Measurements from ENCODE around the gene FXYD6.

Gene FXYD6

DNA sequence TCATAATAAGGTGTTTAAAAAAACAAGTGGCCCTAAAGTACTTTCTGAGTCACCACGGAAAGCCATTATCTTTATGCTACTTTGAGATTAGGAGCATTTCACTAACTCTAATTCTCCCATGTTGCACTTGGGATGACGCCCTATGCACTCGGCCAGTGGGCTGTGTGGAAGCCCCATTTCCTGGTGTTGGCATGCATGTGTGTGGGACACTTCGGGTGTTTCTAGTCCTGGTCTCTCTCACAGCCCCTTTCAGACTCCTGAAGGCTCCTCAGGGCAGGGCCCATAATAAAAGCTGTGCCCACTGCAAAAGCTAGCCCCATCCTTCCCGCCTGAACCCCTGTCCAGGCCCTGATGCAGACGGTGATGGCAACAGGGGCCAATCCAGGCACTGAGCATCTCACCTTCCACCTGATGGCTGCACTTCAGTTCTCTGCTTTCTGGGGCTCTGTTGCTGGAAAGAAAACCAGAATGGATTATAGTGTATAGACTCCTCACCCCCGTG lies 37.0 kb downstream of the FXYD6 start:
- TF ChIP-seq CTCF (IDR thresholded peaks at IDR 0.05; ENCODE audit: insufficient read depth, missing control alignments) = no peak
- no peak for DNase-seq (ENCODE audit: insufficient read length, low spot score)
- no peak for FAIRE-seq

GRCh38 chr11:117838901-117839300 lies 37.6 kb downstream of the FXYD6 start:
- FAIRE-seq (no peak), DNase-seq (ENCODE audit: insufficient read length, low spot score) (no peak)
- no peak for TF ChIP-seq CTCF (IDR thresholded peaks at IDR 0.05; ENCODE audit: insufficient read depth, missing control alignments)

DNA sequence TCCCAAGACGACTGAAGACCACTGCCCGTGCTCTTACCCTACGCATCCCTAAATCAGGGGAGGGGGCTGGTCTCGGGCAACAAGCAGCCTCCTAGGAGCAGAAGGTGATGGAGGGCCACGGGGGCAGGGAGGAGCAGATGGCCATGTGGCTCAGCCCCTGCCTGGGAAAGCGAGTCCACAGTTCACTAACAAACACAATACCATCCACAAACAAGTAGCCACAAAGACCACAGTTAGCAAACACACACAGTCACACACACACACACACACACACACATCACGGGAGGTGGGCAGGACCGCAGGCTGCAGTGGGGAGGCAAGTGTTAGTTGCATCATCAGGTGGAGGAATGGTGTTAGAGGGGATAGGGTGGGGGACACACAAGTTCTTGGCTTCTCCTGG lies 38.7 kb downstream of the FXYD6 start:
- no peak for FAIRE-seq
- DNase-seq (ENCODE audit: insufficient read length, low spot score) = no peak

DNA sequence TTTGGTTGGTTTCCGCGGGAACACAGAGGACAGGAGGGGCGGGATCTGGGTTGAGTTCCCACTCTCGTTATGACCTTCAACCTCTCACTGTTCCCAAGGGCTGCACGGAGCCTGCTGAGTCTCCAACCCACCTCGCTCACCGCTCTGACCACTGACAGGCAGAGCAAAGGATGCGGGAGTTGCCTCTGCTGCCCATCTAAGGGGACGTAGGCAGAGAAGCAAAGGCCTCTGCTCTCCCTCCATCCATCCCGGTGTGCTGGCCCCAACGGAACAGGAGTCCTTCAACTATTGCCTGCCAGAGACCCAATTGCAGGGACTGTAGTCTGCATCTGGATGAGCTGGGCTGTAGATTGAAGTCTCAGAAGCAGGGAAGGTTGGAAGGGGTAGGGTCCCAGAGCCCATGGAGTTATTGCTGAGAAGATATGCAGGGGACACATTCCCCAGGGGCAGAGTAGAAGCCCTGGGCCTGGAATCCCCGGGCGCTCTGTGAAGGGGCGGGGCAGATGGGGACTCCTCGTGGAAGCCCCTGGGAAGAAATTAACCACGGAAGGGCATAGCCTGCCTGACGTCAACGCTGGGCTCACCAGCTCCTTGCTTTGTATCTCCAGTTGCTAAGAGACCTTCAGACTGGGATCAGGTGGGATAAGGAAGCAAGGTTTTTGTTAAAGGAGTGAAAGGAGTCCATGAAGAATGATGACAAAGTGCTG lies 39.2 kb downstream of the FXYD6 start:
- TF ChIP-seq CTCF (IDR thresholded peaks at IDR 0.05; ENCODE audit: insufficient read depth, missing control alignments) = no peak
- DNase-seq (ENCODE audit: insufficient read length, low spot score) = no peak
- FAIRE-seq = no peak

More for the DNA sequence above, 38.7 kb downstream of the FXYD6 start:
- TF ChIP-seq CTCF (IDR thresholded peaks at IDR 0.05; ENCODE audit: insufficient read depth, missing control alignments) = no peak

GRCh38 chr11:117836077-117836960 lies 40.1 kb downstream of the FXYD6 start:
- no peak for TF ChIP-seq CTCF (IDR thresholded peaks at IDR 0.05; ENCODE audit: insufficient read depth, missing control alignments)
- no peak for FAIRE-seq
- DNase-seq (ENCODE audit: insufficient read length, low spot score) = no peak

GRCh38 chr11:117835576-117835975 lies 40.9 kb downstream of the FXYD6 start:
- FAIRE-seq (no peak), DNase-seq (ENCODE audit: insufficient read length, low spot score) (no peak)
- TF ChIP-seq CTCF (IDR thresholded peaks at IDR 0.05; ENCODE audit: insufficient read depth, missing control alignments) = no peak
